HG03064 (cell line): Measurements from ENCODE around the gene PARS2.

Experiments used
- ATAC-seq: cut with Tn5 transposase; IDR thresholded peaks from one replicate; pipeline ENCODE4 v1.9.1; 2021; ENCODE audit warnings: low read depth; ENCODE audit not compliant: unreplicated experiment

Gene PARS2

DNA sequence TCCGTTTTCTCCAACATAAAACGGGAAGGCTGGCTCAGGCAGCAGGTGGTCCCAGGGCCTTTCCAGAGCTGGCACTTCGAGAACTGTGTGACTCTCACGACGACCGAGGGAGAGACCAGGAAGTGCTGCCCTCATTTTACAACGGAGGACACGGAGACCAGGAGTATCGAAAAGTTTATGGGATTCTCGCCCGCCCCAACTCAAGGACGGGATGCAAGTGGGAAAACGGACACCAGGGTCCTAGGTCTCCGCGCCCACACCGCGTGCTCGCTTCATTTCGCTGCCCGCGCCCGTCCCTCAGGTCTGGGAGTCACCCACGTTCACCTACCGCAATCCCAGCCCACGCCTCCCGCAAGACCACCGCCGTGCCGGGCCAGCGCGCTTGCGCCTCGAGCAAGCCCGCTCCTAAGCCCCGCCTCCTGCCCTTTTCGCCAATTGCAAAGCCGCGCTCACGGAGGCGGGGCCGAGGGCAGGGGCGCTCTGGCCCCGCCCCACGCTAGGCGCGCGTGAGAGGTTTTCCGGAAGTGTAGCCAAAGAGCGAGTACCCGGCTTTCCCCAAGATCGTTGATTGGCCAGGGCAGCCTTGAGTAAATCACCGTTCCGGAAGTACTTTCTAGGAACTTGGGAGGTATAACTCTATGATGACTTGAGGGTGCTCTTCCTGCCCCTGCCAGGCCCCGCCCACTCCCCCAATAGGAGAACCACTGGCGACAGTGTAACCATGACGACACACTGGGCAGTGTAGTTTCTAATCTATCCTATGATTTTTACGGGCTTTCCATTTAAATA, at the start of gene PARS2:
PARS2 (minus strand) TSS at position 391 of the 789 bp plus-strand sequence. CDS start 5,362 bp downstream, outside the sequence.
- peak; percentile 94 for ATAC-seq

DNA sequence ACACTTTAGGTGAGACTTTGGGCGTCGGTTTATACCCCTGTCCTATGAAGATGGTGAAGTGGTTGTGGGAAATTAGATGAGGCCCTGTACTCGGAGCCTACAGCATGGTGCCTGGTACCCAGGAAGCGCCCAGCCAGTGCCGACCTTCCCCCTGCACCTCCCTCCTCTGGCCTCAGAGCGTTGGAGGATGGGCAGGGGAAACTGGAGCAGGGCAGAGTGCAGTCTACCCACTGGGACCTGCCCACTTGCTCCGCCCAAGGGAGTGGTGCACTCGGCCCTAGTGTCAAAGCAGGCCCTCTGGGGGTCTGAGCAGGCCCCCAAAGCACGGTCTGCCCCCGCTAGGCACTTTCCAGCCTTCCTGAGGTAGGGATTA, 49.8 kb upstream of the PARS2 start:
- no peak for ATAC-seq

DNA sequence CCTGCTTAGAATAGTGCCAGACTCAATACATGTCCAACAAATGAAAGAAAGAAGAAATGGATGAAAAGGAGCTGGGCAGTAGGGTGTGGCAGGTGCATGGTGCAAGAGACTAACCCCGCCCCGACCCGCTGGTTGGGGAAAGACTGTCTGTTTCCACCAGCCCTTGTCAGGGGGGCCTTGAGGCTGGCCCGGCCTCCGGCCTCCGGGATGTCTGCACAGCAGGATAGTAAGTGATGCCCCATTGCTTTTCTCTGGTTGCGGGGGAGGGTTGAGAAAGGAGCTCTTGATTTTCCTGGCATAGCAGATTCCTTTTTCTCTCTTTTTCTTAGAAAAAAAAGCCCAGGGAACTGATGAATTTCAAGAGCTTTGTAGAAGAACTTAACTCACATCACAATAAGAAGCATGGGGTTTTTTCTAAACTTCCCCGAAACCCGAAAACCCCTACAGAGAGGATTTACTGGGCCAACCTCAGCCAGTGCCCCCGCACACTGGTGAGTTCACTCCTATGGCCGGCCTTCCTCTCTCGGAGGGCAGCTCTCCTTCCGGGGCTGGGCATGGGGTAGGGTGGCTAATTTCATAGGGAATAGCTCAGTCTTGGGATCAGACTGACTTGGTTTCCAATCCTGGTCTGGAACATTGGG, 49.3 kb upstream of the PARS2 start:
- ATAC-seq, result no peak

DNA sequence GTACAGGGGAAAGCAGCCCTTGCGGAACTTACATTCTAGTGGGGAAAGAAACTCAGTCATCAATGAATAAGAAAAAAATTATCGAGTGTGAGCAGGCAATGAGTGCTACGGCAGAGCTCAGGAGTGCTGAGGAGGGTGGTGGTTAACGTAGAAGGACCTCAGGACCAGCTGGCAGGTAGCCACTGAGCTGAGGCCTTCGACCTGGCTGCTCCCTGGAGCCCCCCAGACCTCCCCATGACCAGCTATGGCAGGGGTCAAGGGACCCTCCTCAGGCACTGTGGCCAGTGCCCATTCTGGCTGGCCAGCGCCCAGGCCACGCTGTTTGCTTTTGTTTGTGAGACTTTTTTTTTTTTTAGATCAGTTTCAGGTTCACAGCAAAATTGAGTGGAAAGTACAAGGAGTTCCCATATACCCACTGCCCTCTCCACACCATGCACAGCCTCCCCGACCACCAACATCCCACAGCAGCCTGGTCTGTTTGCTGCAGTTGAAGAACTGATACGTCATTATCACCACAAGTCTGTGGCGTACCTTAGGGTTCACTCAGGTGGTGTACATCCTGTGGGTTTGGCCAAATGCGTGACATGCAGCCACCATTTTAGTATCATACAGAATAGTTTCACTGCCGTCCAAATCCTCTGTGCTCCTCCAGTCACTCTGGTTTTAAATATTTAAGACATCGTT, 48.6 kb upstream of the PARS2 start:
- ATAC-seq, result no peak

DNA sequence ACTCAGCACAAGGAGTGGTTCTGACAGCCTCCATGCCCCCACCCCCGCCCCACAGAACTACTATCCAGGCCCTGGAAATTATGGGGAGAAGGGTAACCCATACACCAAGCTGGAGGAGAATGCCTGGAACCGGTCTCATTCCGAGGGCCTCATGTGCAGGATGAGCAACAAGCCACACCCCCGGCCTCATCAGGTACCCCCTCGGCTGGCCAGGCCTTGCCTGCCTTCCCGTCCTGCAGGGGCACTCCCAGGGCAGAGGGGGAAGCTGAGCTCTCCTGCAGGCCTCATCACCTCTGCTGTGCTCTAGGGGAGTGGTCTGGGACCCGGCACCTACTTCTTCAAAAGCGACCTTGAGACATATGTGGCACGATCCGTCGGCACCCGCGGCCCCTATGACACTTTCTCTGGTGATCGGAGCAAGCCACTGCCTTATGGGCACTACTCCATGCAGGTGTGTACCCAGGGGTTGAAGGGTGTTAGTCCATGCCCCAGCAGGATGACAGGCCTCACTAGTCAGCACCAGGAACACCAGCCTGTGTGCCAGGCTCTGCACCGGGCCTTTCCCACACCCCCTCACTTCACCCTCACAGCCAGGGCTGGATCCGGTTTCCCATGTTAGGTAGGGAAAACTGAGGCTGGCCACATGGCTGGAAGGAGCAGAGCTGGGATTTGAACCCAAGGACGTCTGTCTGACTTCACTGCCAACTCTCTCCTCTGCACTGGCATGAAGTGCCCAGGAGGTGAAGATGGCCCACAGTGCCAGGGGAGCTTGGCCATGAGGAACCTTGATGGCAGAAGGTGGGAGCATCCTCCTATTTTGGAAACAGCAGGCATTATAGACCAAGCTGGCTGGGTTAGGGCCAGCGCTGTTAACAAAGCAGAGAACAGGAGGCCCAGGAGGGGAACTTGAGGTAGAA, 47.7 kb upstream of the PARS2 start:
- ATAC-seq, result no peak

DNA sequence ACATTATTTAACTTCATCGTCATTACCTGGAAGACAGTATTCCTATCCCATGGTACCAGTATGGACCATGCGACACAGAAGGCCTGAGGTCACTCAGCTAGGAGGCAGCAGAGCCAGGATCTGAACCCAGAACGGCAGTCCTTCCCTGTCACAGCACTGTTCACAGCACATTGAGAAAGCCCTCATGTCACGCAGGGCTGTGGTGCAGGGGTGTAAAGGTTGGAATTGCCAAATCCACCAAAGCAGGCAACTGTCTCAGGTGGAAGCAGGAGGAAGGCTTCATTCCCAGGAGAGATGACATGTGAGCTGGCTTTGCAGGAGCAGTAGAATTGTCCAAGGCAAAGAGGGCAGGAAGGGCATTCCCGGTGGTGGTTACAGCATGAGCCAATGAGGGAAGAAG, 46.7 kb upstream of the PARS2 start:
- ATAC-seq, result no peak

DNA sequence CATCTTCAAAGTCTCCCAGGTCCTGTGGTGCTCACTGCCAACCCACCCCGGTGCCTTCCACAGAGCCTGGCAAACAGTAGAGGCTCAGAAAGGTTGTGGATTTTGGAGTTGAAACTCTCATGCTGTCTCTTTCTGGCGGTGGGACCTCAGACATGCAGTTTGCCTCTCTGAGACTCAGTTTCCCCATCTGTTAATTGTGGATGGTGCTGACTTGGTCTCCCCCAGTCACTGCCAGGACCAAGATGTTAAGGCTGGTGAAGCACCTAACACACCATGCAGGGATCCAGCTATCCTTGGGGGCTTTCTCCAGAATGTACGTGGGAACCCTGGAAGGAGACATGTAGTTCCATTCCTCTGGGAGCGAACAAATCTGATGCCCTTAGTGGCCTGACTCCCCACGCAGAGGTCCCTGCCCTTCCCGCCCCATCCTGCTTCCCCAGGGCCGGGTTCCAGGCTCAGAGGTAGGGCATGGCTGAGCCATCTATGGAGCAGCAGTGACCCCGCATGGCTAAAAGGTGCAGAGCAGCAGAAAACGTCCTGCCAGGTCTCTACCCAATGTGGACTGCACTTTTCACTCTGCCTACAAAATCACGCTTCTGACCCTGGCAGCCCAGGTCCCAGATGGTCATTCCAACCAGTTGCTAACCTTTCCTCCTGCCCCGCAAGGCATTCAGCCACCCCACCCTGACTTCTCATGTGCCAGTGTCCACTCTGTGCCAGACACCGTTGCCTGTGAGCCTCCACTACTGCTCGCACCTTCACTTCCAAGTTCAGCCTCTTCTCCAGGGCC, 46.0 kb upstream of the PARS2 start:
- no peak for ATAC-seq

DNA sequence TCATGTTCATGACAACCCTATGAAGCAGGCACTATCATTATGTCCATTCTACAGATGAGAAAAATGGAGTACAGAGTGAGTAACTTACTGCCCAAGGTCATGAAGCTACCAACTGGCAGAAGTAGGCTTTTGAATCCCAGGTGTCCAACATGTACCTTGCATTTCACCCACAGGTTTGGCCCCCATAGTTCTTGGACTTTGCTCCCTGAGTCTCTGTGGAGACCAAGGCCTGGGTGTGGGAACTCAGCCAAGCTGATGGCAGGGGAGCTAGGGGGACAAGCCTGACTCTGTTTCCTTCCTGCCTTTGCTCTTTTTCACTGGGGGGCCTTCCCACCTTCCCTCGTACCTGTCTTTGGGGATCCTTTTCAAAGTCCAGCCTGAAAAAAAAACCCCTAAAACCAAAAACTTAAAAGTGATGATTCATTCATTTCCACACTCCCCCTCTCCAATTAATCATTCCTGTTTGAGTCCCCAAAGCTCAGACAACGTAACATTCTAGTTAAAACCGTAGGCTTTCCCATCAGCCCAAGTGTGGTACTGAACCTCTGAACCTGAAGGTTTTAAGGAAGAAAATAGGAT, 45.3 kb upstream of the PARS2 start:
- no peak for ATAC-seq

DNA sequence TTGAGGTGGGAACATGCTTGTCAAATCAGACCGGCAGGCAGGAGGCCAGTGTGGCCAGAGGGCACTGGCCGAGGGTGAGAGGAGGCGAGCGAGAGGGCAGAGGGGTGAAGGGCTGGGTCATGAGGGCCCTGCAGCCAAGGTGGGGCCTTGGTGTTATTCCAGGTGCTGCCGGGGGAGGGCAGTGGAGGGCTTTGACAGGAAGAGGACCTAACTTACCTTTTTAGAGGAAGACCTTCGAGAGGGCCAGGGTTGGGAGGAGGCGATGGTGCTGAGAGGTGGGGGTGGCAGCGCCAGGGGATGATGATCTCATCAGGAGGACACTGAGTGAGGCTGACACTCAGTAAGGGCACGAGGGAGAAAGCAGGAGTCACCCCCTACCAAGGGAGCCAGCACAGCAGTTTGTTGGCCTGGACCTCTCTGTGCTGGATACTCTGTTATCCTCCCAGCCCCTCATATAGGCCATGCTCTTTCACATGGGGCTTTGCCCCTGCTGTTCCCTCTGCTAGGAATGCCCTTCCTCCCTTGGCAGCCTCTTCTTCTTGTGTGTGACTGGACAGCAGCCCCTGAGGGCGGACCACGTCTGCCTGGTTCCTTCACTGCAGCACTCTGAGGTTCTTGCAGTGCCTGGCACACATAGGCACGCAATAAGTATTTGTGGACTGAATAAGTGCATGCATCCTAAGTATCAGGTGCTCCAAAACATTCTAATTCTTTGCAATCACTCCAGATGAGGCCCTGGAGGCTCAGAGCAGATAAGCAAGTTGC, 44.3 kb upstream of the PARS2 start:
- ATAC-seq, result no peak

DNA sequence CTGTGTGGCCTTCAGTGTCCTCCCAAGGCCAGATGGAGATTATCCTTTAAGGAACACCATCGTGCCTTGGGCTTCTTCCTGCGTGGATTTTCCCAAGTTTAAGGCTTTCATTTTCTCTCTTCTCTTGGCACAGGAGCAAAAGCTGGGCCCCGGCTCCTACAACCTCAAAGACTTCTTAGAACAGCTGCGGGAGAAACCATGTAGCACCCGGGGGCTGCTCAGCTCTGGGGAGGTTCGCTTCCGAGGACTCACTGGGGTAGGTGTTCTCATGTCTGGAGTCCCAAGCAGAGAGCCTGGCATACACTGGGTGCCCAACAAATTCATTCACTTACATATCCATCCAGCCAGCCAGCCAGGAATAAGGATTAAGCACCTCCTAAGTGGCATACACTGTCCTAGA, 43.4 kb upstream of the PARS2 start:
- ATAC-seq, result no peak

DNA sequence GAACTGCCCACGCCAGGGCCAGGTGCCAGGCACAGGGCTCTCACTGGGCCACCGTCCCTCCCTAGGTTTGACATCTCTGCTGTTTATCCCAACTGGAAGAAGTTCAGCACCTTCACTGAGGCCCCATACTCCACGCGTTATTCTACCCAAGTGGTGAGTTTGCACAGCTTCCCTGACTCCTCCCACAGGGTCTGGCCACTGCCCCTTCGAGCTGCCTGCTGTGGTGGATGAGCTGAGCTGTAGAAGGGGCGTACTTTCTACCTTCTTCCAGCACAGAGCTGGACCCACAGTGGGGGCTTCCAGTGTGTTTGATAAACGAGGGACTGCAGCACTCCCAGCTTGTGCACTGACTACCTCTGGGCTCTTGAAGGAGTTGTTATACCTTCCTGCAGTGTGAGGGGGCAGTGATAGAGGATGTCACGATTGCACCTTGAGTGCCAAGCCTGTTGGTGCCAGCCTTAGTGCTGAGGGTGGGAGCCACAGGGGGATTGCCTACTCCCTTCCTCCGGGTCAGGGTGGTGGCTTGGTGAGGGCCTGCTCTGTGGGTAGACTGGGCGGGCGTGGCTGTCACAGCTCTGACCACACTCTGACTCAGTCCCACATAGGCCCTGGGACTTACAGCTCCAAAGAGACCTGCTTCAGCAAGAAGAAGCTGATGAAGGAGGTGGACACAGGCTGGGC, 42.7 kb upstream of the PARS2 start:
- no peak for ATAC-seq

DNA sequence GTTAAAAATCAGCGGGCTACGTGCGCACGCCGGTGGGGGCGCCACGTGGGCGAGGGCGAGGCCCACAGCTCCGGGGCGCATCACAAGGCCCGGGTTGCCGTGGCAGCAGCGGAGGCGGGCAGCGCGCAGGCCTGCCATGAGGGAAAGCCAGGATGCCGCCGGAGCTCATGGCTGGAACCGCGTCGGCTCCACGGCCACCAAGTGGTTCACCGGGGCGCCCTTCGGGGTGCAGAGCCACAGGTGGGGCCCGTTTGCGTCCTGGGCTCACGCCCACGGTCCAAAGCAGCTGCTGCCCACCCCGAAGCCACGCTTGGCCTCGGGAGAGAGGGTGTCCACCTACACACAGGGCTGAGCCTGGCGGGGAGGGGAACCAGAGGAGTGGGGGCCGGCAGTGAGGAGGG, 41.7 kb upstream of the PARS2 start:
- ATAC-seq, result no peak

DNA sequence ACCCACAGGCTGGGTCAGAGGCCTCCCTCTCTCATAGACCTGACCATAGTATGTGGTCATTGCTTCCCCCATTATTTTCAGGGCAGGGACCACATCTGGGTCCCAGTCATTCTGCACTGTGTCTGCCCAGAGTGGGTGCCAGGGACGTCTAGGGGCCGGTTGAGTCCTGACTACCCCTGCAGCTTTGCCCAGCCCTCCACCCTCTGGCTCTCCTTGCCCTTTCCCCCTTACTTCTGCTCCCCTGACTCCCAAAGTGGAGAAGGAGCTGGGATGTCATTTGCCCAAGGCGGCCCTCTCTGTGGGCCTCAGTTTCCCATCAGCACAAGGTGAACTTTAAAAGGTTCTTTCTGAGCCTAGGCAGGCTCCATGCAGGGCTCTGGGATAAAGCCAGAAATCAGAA, 41.1 kb upstream of the PARS2 start:
- no peak for ATAC-seq

DNA sequence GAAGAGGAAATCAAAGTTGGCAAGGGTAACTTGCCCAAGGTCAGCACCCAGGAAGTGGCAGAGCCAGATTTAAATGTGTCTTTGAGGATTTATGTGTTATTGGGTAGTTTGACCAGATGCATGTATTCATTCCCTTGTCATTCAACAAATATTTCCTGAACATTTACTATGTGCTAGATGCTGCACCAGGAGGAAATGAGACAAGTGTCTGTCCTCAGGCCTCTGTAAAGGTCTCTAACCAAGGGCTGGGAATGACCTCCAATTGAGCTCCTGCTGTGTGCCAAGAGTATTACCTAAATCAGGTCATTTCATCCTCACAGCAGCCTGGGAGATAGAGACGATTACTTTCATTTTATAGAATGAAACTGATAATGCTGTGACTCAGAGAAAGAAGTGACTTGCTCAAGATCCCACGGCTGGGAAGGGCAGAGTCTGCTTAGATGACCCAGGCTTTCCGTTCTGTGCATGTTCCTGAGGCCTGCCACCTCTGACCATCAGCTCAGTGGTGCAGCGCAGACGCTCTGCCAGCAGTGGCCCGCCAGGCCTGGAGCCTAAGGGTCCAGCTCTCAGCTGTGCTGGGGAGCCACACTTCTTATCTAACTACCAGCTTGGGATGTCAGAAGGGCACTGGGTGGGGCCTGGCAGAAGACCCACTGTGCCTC, 40.3 kb upstream of the PARS2 start:
- ATAC-seq, result no peak

DNA sequence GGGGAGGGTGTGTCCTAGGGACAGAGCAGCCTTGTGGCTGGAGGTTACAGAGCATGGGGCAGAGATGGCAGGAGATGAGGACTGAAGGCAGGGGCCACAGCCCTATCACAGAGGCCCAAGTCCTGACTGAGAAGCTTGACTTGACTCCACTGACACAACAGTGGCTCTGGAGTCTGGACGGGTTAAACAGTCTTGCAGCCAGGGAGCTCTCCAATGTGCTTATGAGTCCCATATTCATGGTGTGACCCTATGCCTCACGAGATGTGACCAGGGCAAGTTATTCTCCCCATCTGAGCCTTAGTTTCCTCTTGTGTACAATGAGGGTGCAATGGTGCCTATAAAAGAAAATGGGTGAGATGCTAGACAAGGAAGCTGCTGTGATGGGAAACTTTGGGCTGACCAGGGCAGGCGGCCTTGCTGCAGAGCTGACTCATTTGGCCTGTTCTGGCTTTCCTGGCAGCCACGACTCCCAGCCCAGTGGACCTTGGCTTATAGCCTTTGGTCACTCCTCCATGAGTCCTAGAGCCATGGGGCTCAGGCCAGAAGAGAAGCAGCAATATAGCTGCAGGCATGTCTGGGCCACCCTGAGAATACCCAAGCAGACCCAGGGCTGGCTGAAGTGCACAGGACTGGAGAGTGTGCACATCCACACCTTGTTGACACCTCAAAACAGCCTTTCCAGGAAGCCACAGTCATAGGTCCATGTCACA, 39.6 kb upstream of the PARS2 start:
- ATAC-seq, result no peak

DNA sequence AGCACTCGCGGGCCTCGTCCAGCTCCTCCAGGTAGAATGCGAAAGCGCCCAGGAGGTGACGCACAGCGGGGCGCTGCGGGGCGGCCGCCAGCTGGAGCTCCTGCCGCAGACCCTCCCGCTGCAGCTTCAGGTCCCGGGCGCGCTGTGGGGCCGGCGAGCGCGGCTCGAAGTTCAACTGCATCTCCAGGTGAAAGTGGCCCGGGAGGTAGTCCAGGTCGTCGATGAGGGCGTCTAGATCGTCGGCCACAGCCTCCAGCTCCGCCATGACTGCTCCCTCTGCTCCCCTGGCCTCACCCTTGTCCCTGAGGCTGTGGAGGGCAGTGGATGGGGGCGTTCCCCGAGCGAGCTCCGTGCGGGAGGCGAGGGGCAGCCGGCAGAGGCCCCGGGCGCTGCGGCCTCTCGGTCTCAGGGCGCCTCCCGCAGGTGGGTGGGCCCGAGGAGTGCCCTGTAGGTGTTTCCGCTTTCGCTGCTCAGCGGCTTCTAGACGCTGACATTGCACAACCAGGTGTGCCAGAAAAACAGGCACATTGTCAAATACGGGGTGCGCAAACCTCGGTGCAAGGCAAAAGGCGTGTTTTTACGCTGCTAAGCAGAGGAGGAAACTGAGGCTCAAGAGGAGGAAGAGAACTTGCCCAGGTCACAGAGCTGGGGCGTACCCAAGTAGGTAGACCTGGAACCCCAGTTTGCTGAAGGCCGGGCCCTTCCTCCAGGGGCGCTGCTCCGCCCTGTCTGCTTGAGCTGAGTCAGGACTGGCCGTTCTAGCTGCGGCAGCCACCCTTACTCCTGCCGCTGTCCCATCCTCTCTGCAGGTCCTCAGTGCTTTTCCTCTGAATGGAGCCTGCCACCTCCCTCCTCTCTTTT, 36.8 kb upstream of the PARS2 start, which contains the start of gene TTC22:
TTC22 (minus strand) TSS at position 425 of the 861 bp plus-strand sequence; CDS start at position 265, 160 bp downstream.
- ATAC-seq, result peak; percentile 91
